Uterus (tissue), 2 donors: ENCODE measurements around the gene ACTA1.

ENCODE experiments used
- CTCF ChIP-seq, 4 experiments: fragments of 200-600 bp in 2 of 4; fragments of 450-650 bp in 2 of 4; sonication (generic) in 2 of 4; IDR thresholded peaks; one replicate each; pipeline ENCODE4 v1.5.1; 2016 to 2019; ENCODE audit warnings: antibody characterized with exemption in 4 of 4, mild to moderate bottlenecking in 2 of 4, moderate library complexity in 1 of 4
- POLR2A ChIP-seq, 2 donors: fragments of 450-650 bp; IDR thresholded peaks; one replicate each; pipeline ENCODE4 v1.6.1; 2016; ENCODE audit warnings: antibody characterized with exemption in 2 of 2, mild to moderate bottlenecking in 1 of 2, moderate library complexity in 1 of 2

GRCh38 chr1:229459815-229460214, 25.9 kb upstream of the ACTA1 start:
- TF ChIP-seq CTCF (IDR thresholded peaks at IDR 0.05) (no peak), POLR2A (IDR thresholded peaks at IDR 0.05) (no peak)
